GM18499 (cell line): Measurements from ENCODE around the gene COA1.
"Not testable (repeated sequence)": the region's sequence is repeated elsewhere in the genome, so short reads cannot be mapped to it uniquely, and the experiment has no call there.

Experiments
- ATAC-seq: cut with Tn5 transposase; IDR thresholded peaks from one replicate; pipeline ENCODE4 v1.9.1; 2021; ENCODE audit warnings: moderate number of reproducible peaks; ENCODE audit not compliant: insufficient read depth, unreplicated experiment

Gene COA1

GRCh38 chr7:43609097-43609496 lies 120.2 kb downstream of the COA1 start:
- ATAC-seq, result no peak

- no peak for ATAC-seq
Observed at GRCh38 chr7:43604251-43604650, 125.1 kb downstream of the COA1 start.

GRCh38 chr7:43602256-43602655 lies 127.1 kb downstream of the COA1 start:
- no peak for ATAC-seq

GRCh38 chr7:43600056-43600455 lies 129.3 kb downstream of the COA1 start:
- ATAC-seq, result no peak

- not testable (repeated sequence) for ATAC-seq
Observed at GRCh38 chr7:43596426-43596825, 132.9 kb downstream of the COA1 start.

GRCh38 chr7:43594020-43594419 lies 135.3 kb downstream of the COA1 start:
- no peak for ATAC-seq

- ATAC-seq, result no peak
Observed at GRCh38 chr7:43593010-43593409, 136.3 kb downstream of the COA1 start.

- no peak for ATAC-seq
Observed at GRCh38 chr7:43592326-43592725, 137.0 kb downstream of the COA1 start.

GRCh38 chr7:43591558-43592180 lies 137.7 kb downstream of the COA1 start:
- no peak for ATAC-seq

GRCh38 chr7:43590862-43591557 lies 138.3 kb downstream of the COA1 start:
- ATAC-seq, result peak; percentile 53

- ATAC-seq, result no peak
Observed at GRCh38 chr7:43589728-43590127, 139.6 kb downstream of the COA1 start.
